Measurements from ENCODE around the gene NMD3. TPM values are rescaled to one million over a fixed set of nuclear protein-coding genes. Genes with fewer than 3 reads are reported as not detected.

The NMD3 gene
- total and polyA plus RNA-seq, 2 of the 13 experiments (the other 11 are each of a cell fraction or from before 2014, with no cell fraction given): 44.2 to 55.2 TPM

DNA sequence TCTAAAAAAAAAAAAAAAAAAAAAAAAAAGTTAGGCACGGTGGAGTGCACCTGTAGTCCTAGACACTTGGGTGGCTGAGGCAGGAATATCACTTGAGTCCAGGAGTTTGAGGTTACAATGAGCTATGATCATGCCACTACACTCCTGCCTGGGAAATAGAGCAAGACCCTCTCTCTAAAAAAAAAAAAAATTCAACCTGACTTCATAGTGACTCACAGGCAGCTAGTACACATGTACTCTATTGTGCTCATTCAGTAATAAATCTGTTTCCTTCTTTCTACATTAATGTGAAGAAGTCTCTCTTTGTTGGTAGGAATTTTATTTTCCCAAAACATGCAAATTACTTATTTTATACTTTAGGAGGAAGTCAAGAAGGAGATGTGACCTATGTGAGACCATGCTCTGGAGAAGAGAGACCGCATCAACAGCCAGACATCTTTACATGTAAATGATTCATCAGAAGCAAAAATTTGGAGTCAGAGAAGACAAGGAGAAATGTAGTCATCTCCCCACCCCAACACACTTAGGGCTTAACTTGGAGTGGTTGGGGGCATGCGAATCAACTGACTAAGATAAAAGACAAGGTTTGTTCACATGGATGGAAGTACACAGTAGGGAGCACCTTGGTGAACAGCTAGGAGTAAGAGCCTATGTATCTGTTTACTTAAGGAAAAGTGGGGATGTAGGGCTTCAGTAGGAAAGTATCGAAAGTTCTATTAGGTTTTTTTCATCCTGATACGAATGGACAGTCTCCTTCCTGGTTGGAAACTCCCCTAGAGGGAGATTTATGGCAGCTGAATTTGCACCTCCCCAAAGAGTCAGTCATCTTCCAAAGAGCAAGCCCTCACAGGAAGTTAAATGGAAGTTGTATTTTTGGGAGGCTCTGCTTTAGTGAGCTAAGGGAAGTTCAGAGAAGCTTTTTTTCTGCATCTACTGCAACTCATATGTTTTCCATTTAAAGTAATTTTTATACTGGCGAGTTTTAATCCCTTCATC is 23.0 kb upstream of the NMD3 start:
- ATAC-seq (no peak), DNase-seq (ENCODE audit: low spot score) (no peak), FAIRE-seq (no peak)
- Histone ChIP-seq H3K27me3 (ENCODE audit: control insufficient read depth in 1 of 2, insufficient read depth in 2 of 2, low read length in 2 of 2) (no peaks in the 10 kb centered on the region), H4K20me1 (ENCODE audit: insufficient read depth, low read length) (no peaks in the 10 kb centered on the region), H3K27ac (ENCODE audit: extremely low read length, insufficient read depth, low read length) (no peak overlapping the region), H2AFZ (ENCODE audit: low read length) (no peak overlapping the region), H3K79me2 (ENCODE audit: insufficient read depth, low read length) (no peaks in the 10 kb centered on the region), H3K9ac (ENCODE audit: insufficient read depth, low read depth, low read length) (no peak overlapping the region), H3K4me2 (ENCODE audit: low read depth, low read length) (no peak overlapping the region), H3K4me1 (ENCODE audit: insufficient read depth, low read length) (no peaks in the 10 kb centered on the region), H3K4me3 (replicated peaks in 1 of 3; ENCODE audit: insufficient read depth in 1 of 3, low read depth in 2 of 3, low read length in 3 of 3) (no peak overlapping the region), H3K36me3 (replicated peaks in 1 of 2; ENCODE audit: control insufficient read depth in 1 of 2, insufficient read depth in 2 of 2, low read length in 2 of 2) (no peaks in the 10 kb centered on the region), H3K9me3 (ENCODE audit: low read length) (no peaks in the 10 kb centered on the region)
- BruUV-seq (replicated peaks): no TSS peak
- ChIA-PET POLR2A (no interaction called here), CTCF (ENCODE audit: low intra/inter-chr PET ratio, low total read pairs) (no interaction called here)
- 42% methylated on average over 6 of the region's 6 CpGs for WGBS (ENCODE audit: low lambda C conversion rate)
- TF ChIP-seq ZNF788 (CRISPR knock-in tag; IDR thresholded peaks at IDR 0.05; ENCODE audit: borderline replicate concordance) (no peak), ZNF30 (CRISPR knock-in tag; IDR thresholded peaks at IDR 0.05) (no peak), ZFAT (CRISPR knock-in tag; conservative IDR thresholded peaks at IDR 0.05) (no peak), SRY (CRISPR knock-in tag; IDR thresholded peaks at IDR 0.05) (no peak)
- TF ChIP-seq, protein P1, sequence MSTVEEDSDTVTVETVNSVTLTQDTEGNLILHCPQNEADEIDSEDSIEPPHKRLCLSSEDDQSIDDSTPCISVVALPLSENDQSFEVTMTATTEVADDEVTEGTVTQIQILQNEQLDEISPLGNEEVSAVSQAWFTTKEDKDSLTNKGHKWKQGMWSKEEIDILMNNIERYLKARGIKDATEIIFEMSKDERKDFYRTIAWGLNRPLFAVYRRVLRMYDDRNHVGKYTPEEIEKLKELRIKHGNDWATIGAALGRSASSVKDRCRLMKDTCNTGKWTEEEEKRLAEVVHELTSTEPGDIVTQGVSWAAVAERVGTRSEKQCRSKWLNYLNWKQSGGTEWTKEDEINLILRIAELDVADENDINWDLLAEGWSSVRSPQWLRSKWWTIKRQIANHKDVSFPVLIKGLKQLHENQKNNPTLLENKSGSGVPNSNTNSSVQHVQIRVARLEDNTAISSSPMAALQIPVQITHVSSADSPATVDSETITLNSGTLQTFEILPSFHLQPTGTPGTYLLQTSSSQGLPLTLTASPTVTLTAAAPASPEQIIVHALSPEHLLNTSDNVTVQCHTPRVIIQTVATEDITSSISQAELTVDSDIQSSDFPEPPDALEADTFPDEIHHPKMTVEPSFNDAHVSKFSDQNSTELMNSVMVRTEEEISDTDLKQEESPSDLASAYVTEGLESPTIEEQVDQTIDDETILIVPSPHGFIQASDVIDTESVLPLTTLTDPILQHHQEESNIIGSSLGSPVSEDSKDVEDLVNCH (CRISPR knock-in tag; IDR thresholded peaks at IDR 0.05): no peak
- TF ChIP-seq, protein P2, sequence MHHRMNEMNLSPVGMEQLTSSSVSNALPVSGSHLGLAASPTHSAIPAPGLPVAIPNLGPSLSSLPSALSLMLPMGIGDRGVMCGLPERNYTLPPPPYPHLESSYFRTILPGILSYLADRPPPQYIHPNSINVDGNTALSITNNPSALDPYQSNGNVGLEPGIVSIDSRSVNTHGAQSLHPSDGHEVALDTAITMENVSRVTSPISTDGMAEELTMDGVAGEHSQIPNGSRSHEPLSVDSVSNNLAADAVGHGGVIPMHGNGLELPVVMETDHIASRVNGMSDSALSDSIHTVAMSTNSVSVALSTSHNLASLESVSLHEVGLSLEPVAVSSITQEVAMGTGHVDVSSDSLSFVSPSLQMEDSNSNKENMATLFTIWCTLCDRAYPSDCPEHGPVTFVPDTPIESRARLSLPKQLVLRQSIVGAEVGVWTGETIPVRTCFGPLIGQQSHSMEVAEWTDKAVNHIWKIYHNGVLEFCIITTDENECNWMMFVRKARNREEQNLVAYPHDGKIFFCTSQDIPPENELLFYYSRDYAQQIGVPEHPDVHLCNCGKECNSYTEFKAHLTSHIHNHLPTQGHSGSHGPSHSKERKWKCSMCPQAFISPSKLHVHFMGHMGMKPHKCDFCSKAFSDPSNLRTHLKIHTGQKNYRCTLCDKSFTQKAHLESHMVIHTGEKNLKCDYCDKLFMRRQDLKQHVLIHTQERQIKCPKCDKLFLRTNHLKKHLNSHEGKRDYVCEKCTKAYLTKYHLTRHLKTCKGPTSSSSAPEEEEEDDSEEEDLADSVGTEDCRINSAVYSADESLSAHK (CRISPR knock-in tag; IDR thresholded peaks at IDR 0.05; ENCODE audit: borderline replicate concordance): no peak
- intact Hi-C loops (cut with micrococcal nuclease; ENCODE audit: unreplicated experiment) (no loop called here), in situ Hi-C loops (cut with HindIII; ENCODE audit: extremely low pct_ligation_motif_present, low pct_unique_long_range_greater_than_20kb) (no loop called here)
